PC-3 (cell line): ENCODE results near the gene COPS2. TPM values are rescaled to one million over a fixed set of nuclear protein-coding genes. Genes with fewer than 3 reads are reported as not detected.

Experiments
- ATAC-seq: fragments of 200-7000 bp; cut with Tn5 transposase; 2 replicates; pipeline ENCODE4 v1.9.1; 2020; ENCODE audit warnings: mild to moderate bottlenecking, moderate library complexity
- BruUV-seq: library from RNA; stranded (reverse); fragments of 400-500 nt; replicated peaks from 2 replicates; lab custom pipeline; 2021; lab: Mats Ljungman, UMichigan
- CTCF ChIA-PET: fragments of 300-600 bp; sonication (Branson Sonifier 250); formaldehyde crosslinking; loops from one replicate; lab custom pipeline; 2022; ENCODE audit warnings: antibody characterized with exemption; lab: Charles Lee
- POLR2A ChIA-PET: fragments of 300-600 bp; sonication (Branson Sonifier 250); formaldehyde crosslinking; loops from one replicate; lab custom pipeline; 2022; ENCODE audit warnings: antibody characterized with exemption; ENCODE audit not compliant: unreplicated experiment; lab: Charles Lee
- DNase-seq: peaks from one replicate; pipeline ENCODE4 v3.0.0-alpha.2; 2015
- H2AFZ ChIP-seq: fragments of 300-600 bp; sonication (generic); 2 replicates; pipeline ENCODE4 v1.6.0; 2016; ENCODE audit warnings: antibody characterized with exemption, low read length
- H3F3A ChIP-seq: fragments of 300-600 bp; sonication (generic); one replicate; pipeline ENCODE4 v1.6.0; 2017; ENCODE audit warnings: antibody characterized with exemption, low read length, control low read depth, mild to moderate bottlenecking; ENCODE audit not compliant: unreplicated experiment
- H3K27ac ChIP-seq: fragments of 300-600 bp; sonication (generic); 2 replicates; pipeline ENCODE4 v1.5.1; 2016; ENCODE audit warnings: mild to moderate bottlenecking, low read length
- H3K27me3 ChIP-seq: fragments of 300-600 bp; sonication (generic); 2 replicates; pipeline ENCODE4 v1.6.1; 2016; ENCODE audit warnings: low read length, mixed read lengths
- H3K36me3 ChIP-seq: fragments of 300-600 bp; sonication (generic); 2 replicates; pipeline ENCODE4 v1.6.1; 2016; ENCODE audit warnings: low read depth, mixed run types, low read length, mixed read lengths
- H3K4me1 ChIP-seq: fragments of 300-600 bp; sonication (generic); 2 replicates; pipeline ENCODE4 v1.5.1; 2016; ENCODE audit warnings: low read length; ENCODE audit not compliant: insufficient read depth
- H3K4me2 ChIP-seq: fragments of 300-600 bp; sonication (generic); 2 replicates; pipeline ENCODE4 v1.6.0; 2016; ENCODE audit warnings: low read length
- H3K4me3 ChIP-seq: fragments of 300-600 bp; sonication (generic); 2 replicates; pipeline ENCODE4 v1.5.1; 2016; ENCODE audit warnings: mild to moderate bottlenecking, low read length, mixed read lengths
- H3K79me2 ChIP-seq: fragments of 300-600 bp; sonication (generic); 2 replicates; pipeline ENCODE4 v1.6.1; 2017; ENCODE audit warnings: low read length, mixed read lengths
- H3K9ac ChIP-seq: fragments of 300-600 bp; sonication (generic); 2 replicates; pipeline ENCODE4 v1.6.0; 2016; ENCODE audit warnings: mild to moderate bottlenecking, low read length
- H3K9me2 ChIP-seq: fragments of 300-600 bp; sonication (generic); replicated peaks from 2 replicates; pipeline ENCODE4 v1.6.1; 2016; ENCODE audit warnings: mixed run types, low read length, mixed read lengths
- H3K9me3 ChIP-seq: fragments of 300-600 bp; sonication (generic); 2 replicates; pipeline ENCODE4 v1.6.1; 2016; ENCODE audit warnings: low read length, mixed read lengths
- H4K20me1 ChIP-seq: fragments of 300-600 bp; sonication (generic); 2 replicates; pipeline ENCODE4 v1.6.1; 2016; ENCODE audit warnings: low read length, mixed read lengths
- EZH2 ChIP-seq: fragments of 300-600 bp; sonication (generic); IDR thresholded peaks from one replicate; pipeline ENCODE4 v1.6.1; 2017; ENCODE audit warnings: antibody characterized with exemption, mild to moderate bottlenecking, low read length; ENCODE audit not compliant: unreplicated experiment
- EZH2phosphoT487 ChIP-seq: fragments of 300-600 bp; sonication (generic); IDR thresholded peaks from 2 replicates; pipeline ENCODE4 v1.6.1; 2018; ENCODE audit warnings: mild to moderate bottlenecking, antibody characterized with exemption, low read length, borderline replicate concordance
- intact Hi-C: fragments of 100-400 bp; cut with micrococcal nuclease; formaldehyde crosslinking; loops from 2 replicates; pipeline ENCODE4 v1.9.0; 2023
- total RNA-seq: library from RNA; depleted of rRNA; stranded (reverse); fragments of >200 nt; gene quantifications from 2 replicates; pipeline ENCODE4 v1.2.3, GENCODE V29; 2014
- TF ChIP-seq, protein P1 (sequence below): fragments of 300-600 bp; sonication (generic); conservative IDR thresholded peaks from 2 replicates; pipeline ENCODE4 v1.5.1; 2017; ENCODE audit warnings: antibody characterized with exemption, low read depth, mild to moderate bottlenecking, low read length

The COPS2 gene
- total RNA-seq, 1 experiment from 2014 or later: 30.4 TPM

DNA sequence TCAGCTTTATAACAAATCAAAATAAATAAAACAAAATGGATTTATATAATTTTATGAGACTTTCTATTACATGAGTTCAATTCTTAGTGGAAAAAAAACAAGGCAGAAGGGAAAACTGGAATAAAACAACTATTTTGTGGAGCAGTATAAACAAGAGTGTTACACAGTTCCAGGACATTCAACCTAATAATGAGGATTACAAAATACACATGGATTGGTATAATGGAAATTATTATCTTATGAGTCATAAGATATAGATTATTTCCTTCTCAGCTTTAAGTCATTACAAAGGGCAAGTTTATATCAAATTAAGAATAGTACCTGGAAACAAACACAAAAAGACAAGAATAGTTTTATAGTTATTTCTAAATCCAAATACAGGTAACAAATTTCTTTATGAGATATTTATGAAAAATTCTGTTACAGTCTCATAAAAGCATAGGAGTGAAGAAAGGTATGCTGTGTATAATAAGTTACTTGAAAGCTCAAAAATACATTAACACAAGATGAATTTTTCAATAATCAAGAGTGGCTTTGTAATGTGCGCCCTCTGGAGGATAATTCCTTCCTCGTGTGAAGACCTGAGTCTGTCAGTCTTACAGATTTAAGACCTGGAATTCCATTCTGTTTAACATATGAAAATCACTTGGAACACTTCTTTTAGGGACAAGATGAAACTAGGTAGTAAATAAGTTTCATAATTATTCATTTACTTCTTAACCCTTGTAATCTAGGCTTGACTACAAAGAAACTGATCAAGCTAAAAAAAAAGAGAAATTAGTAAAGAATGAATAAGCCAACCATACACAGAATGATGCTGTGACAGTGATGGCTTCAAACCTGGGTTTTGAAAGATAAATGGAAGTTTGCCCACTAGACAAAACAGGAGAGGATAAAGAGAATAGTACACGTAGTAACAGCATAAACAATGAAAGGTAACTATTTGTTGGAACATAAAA lies 9.5 kb downstream of the COPS2 start:
- peaks cover 75% of the 10 kb centered on the region for H3K79me2 ChIP-seq
- TF ChIP-seq, protein P1, sequence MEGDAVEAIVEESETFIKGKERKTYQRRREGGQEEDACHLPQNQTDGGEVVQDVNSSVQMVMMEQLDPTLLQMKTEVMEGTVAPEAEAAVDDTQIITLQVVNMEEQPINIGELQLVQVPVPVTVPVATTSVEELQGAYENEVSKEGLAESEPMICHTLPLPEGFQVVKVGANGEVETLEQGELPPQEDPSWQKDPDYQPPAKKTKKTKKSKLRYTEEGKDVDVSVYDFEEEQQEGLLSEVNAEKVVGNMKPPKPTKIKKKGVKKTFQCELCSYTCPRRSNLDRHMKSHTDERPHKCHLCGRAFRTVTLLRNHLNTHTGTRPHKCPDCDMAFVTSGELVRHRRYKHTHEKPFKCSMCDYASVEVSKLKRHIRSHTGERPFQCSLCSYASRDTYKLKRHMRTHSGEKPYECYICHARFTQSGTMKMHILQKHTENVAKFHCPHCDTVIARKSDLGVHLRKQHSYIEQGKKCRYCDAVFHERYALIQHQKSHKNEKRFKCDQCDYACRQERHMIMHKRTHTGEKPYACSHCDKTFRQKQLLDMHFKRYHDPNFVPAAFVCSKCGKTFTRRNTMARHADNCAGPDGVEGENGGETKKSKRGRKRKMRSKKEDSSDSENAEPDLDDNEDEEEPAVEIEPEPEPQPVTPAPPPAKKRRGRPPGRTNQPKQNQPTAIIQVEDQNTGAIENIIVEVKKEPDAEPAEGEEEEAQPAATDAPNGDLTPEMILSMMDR: peak; percentile 83
- TF ChIP-seq EZH2phosphoT487: no peak
- DNase-seq: peak; percentile 73
- H3K4me2 ChIP-seq: no peak overlapping the region
- H3K9ac ChIP-seq: no peak overlapping the region
- no peaks in the 10 kb centered on the region for H3K27me3 ChIP-seq
- no TSS peak for BruUV-seq
- ChIA-PET CTCF (interaction anchor here (0.6 to 1.0 kb wide), 6 partner anchors 10 to 427 kb away, joined by 3 to 9 read pairs (median 4); partner anchors contain the start of genes CEP152 and COPS2), POLR2A (no interaction called here)
- no peaks in the 10 kb centered on the region for H3F3A ChIP-seq
- no peak overlapping the region for H3K27ac ChIP-seq
- peaks cover 6% of the 10 kb centered on the region for H3K4me1 ChIP-seq
- intact Hi-C loops: loop anchor here (1.0 to 10.0 kb wide), 3 partner anchors 99 to 284 kb away; partner anchors contain the start of gene SECISBP2L
- H3K36me3 ChIP-seq: peaks cover 36% of the 10 kb centered on the region
- H2AFZ ChIP-seq: no peak overlapping the region
- peaks cover 38% of the 10 kb centered on the region for H4K20me1 ChIP-seq
- no peaks in the 10 kb centered on the region for H3K9me2 ChIP-seq
- H3K4me3 ChIP-seq: no peak overlapping the region
- no peaks in the 10 kb centered on the region for H3K9me3 ChIP-seq
- peak; percentile 57 for ATAC-seq

GRCh38 chr15:49137861-49138260 lies 17.5 kb downstream of the COPS2 start:
- Histone ChIP-seq H3K79me2 (peaks cover 8% of the 10 kb centered on the region; the same call in 1 of the 2 replicates), H3K9me2 (no peaks in the 10 kb centered on the region), H3F3A (no peaks in the 10 kb centered on the region), H3K27ac (no peak overlapping the region), H3K4me2 (peak overlapping the region; percentile 6; the same call in 1 of the 2 replicates), H3K9ac (no peak overlapping the region), H3K9me3 (no peaks in the 10 kb centered on the region), H4K20me1 (no peaks in the 10 kb centered on the region), H2AFZ (no peak overlapping the region), H3K4me3 (no peak overlapping the region), H3K36me3 (peaks cover 50% of the 10 kb centered on the region), H3K4me1 (peaks cover 35% of the 10 kb centered on the region), H3K27me3 (no peaks in the 10 kb centered on the region)
- no peak for TF ChIP-seq EZH2
- intact Hi-C loops: no loop called here
- ChIA-PET POLR2A (interaction anchor here (0.6 kb wide), 3 partner anchors 17 to 779 kb away, joined by 4 to 6 read pairs (median 5); partner anchors contain the start of gene GALK2), CTCF (no interaction called here)
- DNase-seq (peak; percentile 33), ATAC-seq (peak; percentile 68)
- no TSS peak for BruUV-seq

- no peaks in the 10 kb centered on the region for H3F3A ChIP-seq
- H3K9me3 ChIP-seq: no peaks in the 10 kb centered on the region
- H3K4me2 ChIP-seq: peak overlapping the region; percentile 22
- ATAC-seq: peak; percentile 59
- TF ChIP-seq EZH2 (no peak), EZH2phosphoT487 (no peak)
- TF ChIP-seq, protein P1: no peak
- no peaks in the 10 kb centered on the region for H3K27me3 ChIP-seq
- no peak overlapping the region for H3K4me3 ChIP-seq
- peak overlapping the region; percentile 55 for H3K27ac ChIP-seq
- no peak overlapping the region for H2AFZ ChIP-seq
- H3K9me2 ChIP-seq: no peaks in the 10 kb centered on the region
- 0 out of 2 replicates have a peak, but pooled peaks cover 6% of the 10 kb centered on the region for H3K79me2 ChIP-seq
- peaks cover 35% of the 10 kb centered on the region for H3K4me1 ChIP-seq
- H3K9ac ChIP-seq: no peak overlapping the region
- H3K36me3 ChIP-seq: peaks cover 53% of the 10 kb centered on the region
- CTCF ChIA-PET: no interaction called here
- intact Hi-C loops: no loop called here
- DNase-seq: peak; percentile 71
- POLR2A ChIA-PET: no interaction called here
- no TSS peak for BruUV-seq
- H4K20me1 ChIP-seq: no peaks in the 10 kb centered on the region
Observed at GRCh38 chr15:49135911-49136310, 19.5 kb downstream of the COPS2 start.
